HepG2 (cell line): ENCODE results near the gene ORMDL2. TPM values are rescaled to one million over a fixed set of nuclear protein-coding genes. Genes with fewer than 3 reads are reported as not detected.
A peak's percentile ranks its signal among the peaks of the same experiment; 100 is the strongest.

ENCODE experiments used
- FOXJ3 ChIP-seq: sonication (generic); formaldehyde crosslinking; IDR thresholded peaks from 2 replicates; pipeline ENCODE4 v1.4.0; 2020; ENCODE audit warnings: missing genetic modification reagents, mild to moderate bottlenecking, borderline replicate concordance
- MAZ ChIP-seq, 2 experiments: sonication (generic) in 1 of 2; formaldehyde crosslinking in 1 of 2; IDR thresholded peaks; 2 replicates each; pipeline versions ENCODE4 v1.5.0 to v1.6.1; 2012 to 2020; ENCODE audit warnings: low read depth in 2 of 2, mild to moderate bottlenecking in 2 of 2, borderline replicate concordance in 1 of 2, improper control_type of control experiment in 1 of 2, low read length in 1 of 2, missing genetic modification reagents in 1 of 2, moderate library complexity in 1 of 2
- MED8 ChIP-seq: sonication (generic); formaldehyde crosslinking; IDR thresholded peaks from 2 replicates; pipeline ENCODE4 v1.8.1; 2023; ENCODE audit warnings: mild to moderate bottlenecking, missing genetic modification reagents; ENCODE audit not compliant: insufficient replicate concordance
- RAD21 ChIP-seq: fragments of 450-650 bp; formaldehyde crosslinking; IDR thresholded peaks from 2 replicates; pipeline ENCODE4 v1.5.0; 2020; ENCODE audit warnings: mild to moderate bottlenecking
- SMAD3 ChIP-seq: sonication (generic); formaldehyde crosslinking; IDR thresholded peaks from 2 replicates; pipeline ENCODE4 v1.4.0; 2020; ENCODE audit warnings: missing genetic modification reagents
- TAF1 ChIP-seq: sonication (generic); formaldehyde crosslinking; IDR thresholded peaks from 2 replicates; pipeline ENCODE4 v1.4.0; 2020; ENCODE audit warnings: missing genetic modification reagents
- ZFP91 ChIP-seq: sonication (generic); formaldehyde crosslinking; IDR thresholded peaks from 2 replicates; pipeline ENCODE4 v1.9.0; 2022; ENCODE audit warnings: missing genetic modification reagents, mild to moderate bottlenecking, borderline replicate concordance
- ZKSCAN8 ChIP-seq: IDR thresholded peaks from 2 replicates; pipeline ENCODE4 v1.6.1; 2016; ENCODE audit warnings: borderline replicate concordance, missing genetic modification reagents, missing compliant biosample characterization
- ZNF414 ChIP-seq: sonication (generic); formaldehyde crosslinking; IDR thresholded peaks from 2 replicates; pipeline ENCODE4 v1.5.0; 2020; ENCODE audit warnings: missing genetic modification reagents
- ZNF543 ChIP-seq: sonication (generic); formaldehyde crosslinking; IDR thresholded peaks from 2 replicates; pipeline ENCODE4 v1.4.0; 2020; ENCODE audit warnings: mild to moderate bottlenecking, missing genetic modification reagents
- ZNF574 ChIP-seq: sonication (generic); formaldehyde crosslinking; IDR thresholded peaks from 2 replicates; pipeline ENCODE4 v1.4.0; 2020; ENCODE audit warnings: missing genetic modification reagents
- ZNF687 ChIP-seq: sonication (generic); formaldehyde crosslinking; IDR thresholded peaks from 2 replicates; pipeline ENCODE4 v1.5.1; 2020; ENCODE audit warnings: mild to moderate bottlenecking, missing genetic modification reagents, moderate library complexity
- ZNF746 ChIP-seq: sonication (generic); formaldehyde crosslinking; IDR thresholded peaks from 2 replicates; pipeline ENCODE4 v1.8.0; 2022; ENCODE audit warnings: mild to moderate bottlenecking, missing genetic modification reagents
- ZNF75D ChIP-seq: sonication (generic); formaldehyde crosslinking; IDR thresholded peaks from 2 replicates; pipeline ENCODE4 v1.8.1; 2023; ENCODE audit warnings: missing genetic modification reagents, mild to moderate bottlenecking, borderline replicate concordance
- ZNF790 ChIP-seq: sonication (generic); formaldehyde crosslinking; IDR thresholded peaks from 2 replicates; pipeline ENCODE4 v1.8.0; 2022; ENCODE audit warnings: missing genetic modification reagents, mild to moderate bottlenecking, borderline replicate concordance
- ZSCAN5A ChIP-seq: sonication (generic); formaldehyde crosslinking; IDR thresholded peaks from 2 replicates; pipeline ENCODE4 v1.8.0; 2022; ENCODE audit warnings: mild to moderate bottlenecking, missing genetic modification reagents, borderline replicate concordance
- polyA plus RNA-seq, 8 experiments: library from polyadenylated mRNA; depleted of rRNA in 3 of 8; stranded (reverse) in 7 of 8; unstranded in 1 of 8; fragments of >200 nt; fragmentation: Illumina TruSeq in 4 of 8; extraction: Trizol in 4 of 8; gene quantifications; 2 replicates each; pipeline versions ENCODE4 v1.2.1 to v1.2.3, GENCODE V29; 2011 to 2016; ENCODE audit warnings: low read depth in 4 of 8, missing spikeins in 1 of 8, mixed read lengths in 1 of 8; ENCODE audit not compliant: insufficient read depth in 1 of 8
- total RNA-seq, 5 experiments: library from RNA; depleted of rRNA; stranded (reverse); fragments of >200 nt; fragmentation: Illumina TruSeq; extraction: Trizol; gene quantifications; 2 replicates each; pipeline ENCODE4 v1.2.3, GENCODE V29; 2016; ENCODE audit warnings: low read depth in 1 of 5

The ORMDL2 gene
- total and polyA plus RNA-seq, 2 of the 13 experiments (the other 11 are each of a cell fraction or from before 2014, with no cell fraction given) = 24.0 to 28.6 TPM

GRCh38 chr12:55829967-55830600 is 12.2 kb downstream of the ORMDL2 start (continued):
- TF ChIP-seq ZKSCAN8 (no peak), ZNF687 (CRISPR knock-in tag) (peak; percentile 29), TAF1 (CRISPR knock-in tag) (peak; percentile 27; the same call in 1 of the 2 replicates), ZNF790 (CRISPR knock-in tag) (peak; percentile 44; the same call in 1 of the 2 replicates), ZNF543 (CRISPR knock-in tag) (no peak), ZNF574 (CRISPR knock-in tag) (no peak), FOXJ3 (0 out of 2 replicates have a peak, but pooled peaks have one; percentile 2), SMAD3 (CRISPR knock-in tag) (no peak), ZNF414 (CRISPR knock-in tag) (no peak), ZSCAN5A (CRISPR knock-in tag) (0 out of 2 replicates have a peak, but pooled peaks have one; percentile 20), MAZ (IDR thresholded peaks at IDR 0.05; ENCODE audit: borderline replicate concordance, low read depth, low read length) (no peak), MAZ (CRISPR knock-in tag; IDR thresholded peaks at IDR 0.05; ENCODE audit: low read depth) (peak; percentile 56; the same call in 1 of the 2 replicates), ZFP91 (CRISPR knock-in tag) (peak; percentile 98; the same call in 1 of the 2 replicates), MED8 (CRISPR knock-in tag) (no peak), ZNF75D (CRISPR knock-in tag) (no peak), RAD21 (CRISPR knock-in tag) (no peak), ZNF746 (CRISPR knock-in tag) (peak; percentile 47; the same call in 1 of the 2 replicates)
